8988T (cell line): ENCODE results near the gene PLA2G6.
"Not testable (repeated sequence)": the region's sequence is repeated elsewhere in the genome, so short reads cannot be mapped to it uniquely, and the experiment has no call there.

Source experiments
- DNase-seq: peaks from one replicate; pipeline ENCODE4 v3.0.0; 2011

PLA2G6 gene

GRCh38 chr22:38187413-38188212 lies 6.0 kb upstream of the PLA2G6 start:
- DNase-seq: no peak

- no peak for DNase-seq
These were observed 4.8 kb upstream of the PLA2G6 start for GRCh38 chr22:38186429-38186828.

GRCh38 chr22:38184788-38185187 lies 3.2 kb upstream of the PLA2G6 start:
- DNase-seq: no peak

- DNase-seq: no peak
These were observed 683 bp downstream of the PLA2G6 start for GRCh38 chr22:38180841-38181452.

- DNase-seq: not testable (repeated sequence)
These were observed 3.1 kb downstream of the PLA2G6 start for GRCh38 chr22:38178605-38178937.

GRCh38 chr22:38177926-38178604 lies 3.6 kb downstream of the PLA2G6 start:
- peak; percentile 63 for DNase-seq

- DNase-seq: not testable (repeated sequence)
These were observed 4.1 kb downstream of the PLA2G6 start for GRCh38 chr22:38177571-38177925.

GRCh38 chr22:38177044-38177443 lies 4.6 kb downstream of the PLA2G6 start:
- DNase-seq: no peak

- no peak for DNase-seq
These were observed 5.4 kb downstream of the PLA2G6 start for GRCh38 chr22:38176170-38176741.

GRCh38 chr22:38175206-38176118 lies 6.2 kb downstream of the PLA2G6 start:
- no peak for DNase-seq

GRCh38 chr22:38174626-38175025 lies 7.0 kb downstream of the PLA2G6 start:
- no peak for DNase-seq

- no peak for DNase-seq
These were observed 8.1 kb downstream of the PLA2G6 start for GRCh38 chr22:38173641-38173906.

GRCh38 chr22:38172832-38173640 lies 8.6 kb downstream of the PLA2G6 start:
- no peak for DNase-seq

GRCh38 chr22:38171927-38172831 lies 9.5 kb downstream of the PLA2G6 start:
- no peak for DNase-seq

GRCh38 chr22:38170469-38170868 lies 11.2 kb downstream of the PLA2G6 start:
- DNase-seq: no peak

GRCh38 chr22:38169116-38169515 lies 12.5 kb downstream of the PLA2G6 start:
- DNase-seq: no peak

GRCh38 chr22:38167988-38168407 lies 13.6 kb downstream of the PLA2G6 start:
- no peak for DNase-seq

- no peak for DNase-seq
These were observed 15.6 kb downstream of the PLA2G6 start for GRCh38 chr22:38165922-38166593.

- no peak for DNase-seq
These were observed 17.1 kb downstream of the PLA2G6 start for GRCh38 chr22:38164551-38164918.

GRCh38 chr22:38163844-38164550 lies 17.6 kb downstream of the PLA2G6 start:
- DNase-seq: no peak
